HEK293 (cell line): ENCODE measurements around the gene CDH22.

Experiments used
- GLI2 ChIP-seq: fragments of 450-650 bp; formaldehyde crosslinking; IDR thresholded peaks from 2 replicates; pipeline ENCODE4; 2017; ENCODE audit warnings: missing biosample characterization, missing genetic modification characterization, low read depth, borderline replicate concordance
- KLF10 ChIP-seq: fragments of 450-650 bp; IDR thresholded peaks from 2 replicates; pipeline ENCODE4 v1.5.1; 2018; ENCODE audit warnings: missing biosample characterization, mild to moderate bottlenecking, missing genetic modification characterization
- KLF16 ChIP-seq: fragments of 450-650 bp; formaldehyde crosslinking; IDR thresholded peaks from 2 replicates; pipeline ENCODE4 v1.5.1; 2017; ENCODE audit warnings: missing biosample characterization, missing genetic modification characterization
- KLF9 ChIP-seq: fragments of 450-650 bp; formaldehyde crosslinking; IDR thresholded peaks from 2 replicates; pipeline ENCODE4 v1.5.1; 2016; ENCODE audit warnings: missing biosample characterization, missing genetic modification characterization, low read depth
- OSR2 ChIP-seq: fragments of 450-650 bp; formaldehyde crosslinking; IDR thresholded peaks from 2 replicates; pipeline ENCODE4 v1.5.1; 2016; ENCODE audit warnings: missing biosample characterization, missing genetic modification characterization
- PATZ1 ChIP-seq: fragments of 450-650 bp; formaldehyde crosslinking; IDR thresholded peaks from 2 replicates; pipeline ENCODE4 v1.5.1; 2016; ENCODE audit warnings: missing biosample characterization, missing genetic modification characterization
- PRDM1 ChIP-seq: fragments of 450-650 bp; formaldehyde crosslinking; IDR thresholded peaks from 2 replicates; pipeline ENCODE4; 2016; ENCODE audit warnings: missing biosample characterization, missing genetic modification characterization
- ZNF146 ChIP-seq: fragments of 450-650 bp; formaldehyde crosslinking; IDR thresholded peaks from 2 replicates; pipeline ENCODE4 v1.5.1; 2016; ENCODE audit warnings: missing biosample characterization, missing genetic modification characterization
- ZNF148 ChIP-seq: fragments of 450-650 bp; formaldehyde crosslinking; IDR thresholded peaks from 2 replicates; pipeline ENCODE4 v1.5.0; 2017; ENCODE audit warnings: missing biosample characterization, missing genetic modification characterization, borderline replicate concordance
- ZNF155 ChIP-seq: fragments of 450-650 bp; formaldehyde crosslinking; IDR thresholded peaks from 2 replicates; pipeline ENCODE4 v1.5.1; 2016; ENCODE audit warnings: missing biosample characterization, missing genetic modification characterization
- ZNF157 ChIP-seq: fragments of 450-650 bp; formaldehyde crosslinking; IDR thresholded peaks from 2 replicates; pipeline ENCODE4 v1.5.1; 2016; ENCODE audit warnings: missing biosample characterization, missing genetic modification characterization
- ZNF19 ChIP-seq: fragments of 450-650 bp; formaldehyde crosslinking; IDR thresholded peaks from 2 replicates; pipeline ENCODE4; 2016; ENCODE audit warnings: missing biosample characterization, missing genetic modification characterization, low read depth
- ZNF274 ChIP-seq, 2 experiments: fragments of 200-500 bp in 1 of 2; fragments of 450-650 bp in 1 of 2; sonication (Bioruptor generic) in 1 of 2; formaldehyde crosslinking in 1 of 2; IDR thresholded peaks; 2 replicates each; pipeline versions ENCODE4 v1.5.1 to v1.6.1; 2014 to 2016; ENCODE audit warnings: borderline replicate concordance in 1 of 2, inconsistent platforms in 1 of 2, low read length in 1 of 2, missing biosample characterization in 1 of 2, missing genetic modification characterization in 1 of 2
- ZNF37A ChIP-seq: fragments of 450-650 bp; IDR thresholded peaks from 2 replicates; pipeline ENCODE4 v1.5.1; 2018; ENCODE audit warnings: missing biosample characterization, missing genetic modification characterization
- ZNF510 ChIP-seq: fragments of 450-650 bp; formaldehyde crosslinking; IDR thresholded peaks from 2 replicates; pipeline ENCODE4 v1.5.1; 2018; ENCODE audit warnings: mild to moderate bottlenecking, missing genetic modification characterization, missing biosample characterization; ENCODE audit not compliant: insufficient replicate concordance
- ZNF544 ChIP-seq: fragments of 450-650 bp; formaldehyde crosslinking; IDR thresholded peaks from 2 replicates; pipeline ENCODE4 v1.5.0; 2017; ENCODE audit warnings: missing biosample characterization, missing genetic modification characterization
- ZNF549 ChIP-seq: fragments of 450-650 bp; IDR thresholded peaks from 2 replicates; pipeline ENCODE4 v1.5.1; 2018; ENCODE audit warnings: missing biosample characterization, missing genetic modification characterization, mild to moderate bottlenecking, inconsistent platforms, moderate library complexity
- ZNF600 ChIP-seq: fragments of 450-650 bp; formaldehyde crosslinking; IDR thresholded peaks from 2 replicates; pipeline ENCODE4 v1.5.1; 2016; ENCODE audit warnings: missing biosample characterization, missing genetic modification characterization
- ZNF670 ChIP-seq: fragments of 450-650 bp; formaldehyde crosslinking; IDR thresholded peaks from 2 replicates; pipeline ENCODE4 v1.5.1; 2016; ENCODE audit warnings: missing biosample characterization, missing genetic modification characterization, low read depth
- ZNF785 ChIP-seq: fragments of 450-650 bp; formaldehyde crosslinking; IDR thresholded peaks from 2 replicates; pipeline ENCODE4 v1.5.1; 2016; ENCODE audit warnings: missing biosample characterization, missing genetic modification characterization
- ZSCAN16 ChIP-seq: fragments of 450-650 bp; formaldehyde crosslinking; IDR thresholded peaks from 2 replicates; pipeline ENCODE4 v1.5.1; 2016; ENCODE audit warnings: missing biosample characterization, missing genetic modification characterization
- ZXDB ChIP-seq: fragments of 450-650 bp; formaldehyde crosslinking; IDR thresholded peaks from 2 replicates; pipeline ENCODE4 v1.5.1; 2016; ENCODE audit warnings: missing biosample characterization, missing genetic modification characterization
- TF ChIP-seq, protein P1 (sequence below): fragments of 450-650 bp; formaldehyde crosslinking; IDR thresholded peaks from 2 replicates; pipeline ENCODE4 v1.5.1; 2016; ENCODE audit warnings: missing biosample characterization, missing genetic modification characterization
- TF ChIP-seq, protein P2 (sequence below): fragments of 450-650 bp; formaldehyde crosslinking; IDR thresholded peaks from 2 replicates; pipeline ENCODE4 v1.5.1; 2016; ENCODE audit warnings: missing biosample characterization, missing genetic modification characterization
- TF ChIP-seq, protein P3 (sequence below): fragments of 450-650 bp; formaldehyde crosslinking; IDR thresholded peaks from 2 replicates; pipeline ENCODE4 v1.5.1; 2016; ENCODE audit warnings: missing biosample characterization, missing genetic modification characterization

CDH22 gene

GRCh38 chr20:46213946-46214823, 94.1 kb downstream of the CDH22 start (continued):
- TF ChIP-seq, protein P1, sequence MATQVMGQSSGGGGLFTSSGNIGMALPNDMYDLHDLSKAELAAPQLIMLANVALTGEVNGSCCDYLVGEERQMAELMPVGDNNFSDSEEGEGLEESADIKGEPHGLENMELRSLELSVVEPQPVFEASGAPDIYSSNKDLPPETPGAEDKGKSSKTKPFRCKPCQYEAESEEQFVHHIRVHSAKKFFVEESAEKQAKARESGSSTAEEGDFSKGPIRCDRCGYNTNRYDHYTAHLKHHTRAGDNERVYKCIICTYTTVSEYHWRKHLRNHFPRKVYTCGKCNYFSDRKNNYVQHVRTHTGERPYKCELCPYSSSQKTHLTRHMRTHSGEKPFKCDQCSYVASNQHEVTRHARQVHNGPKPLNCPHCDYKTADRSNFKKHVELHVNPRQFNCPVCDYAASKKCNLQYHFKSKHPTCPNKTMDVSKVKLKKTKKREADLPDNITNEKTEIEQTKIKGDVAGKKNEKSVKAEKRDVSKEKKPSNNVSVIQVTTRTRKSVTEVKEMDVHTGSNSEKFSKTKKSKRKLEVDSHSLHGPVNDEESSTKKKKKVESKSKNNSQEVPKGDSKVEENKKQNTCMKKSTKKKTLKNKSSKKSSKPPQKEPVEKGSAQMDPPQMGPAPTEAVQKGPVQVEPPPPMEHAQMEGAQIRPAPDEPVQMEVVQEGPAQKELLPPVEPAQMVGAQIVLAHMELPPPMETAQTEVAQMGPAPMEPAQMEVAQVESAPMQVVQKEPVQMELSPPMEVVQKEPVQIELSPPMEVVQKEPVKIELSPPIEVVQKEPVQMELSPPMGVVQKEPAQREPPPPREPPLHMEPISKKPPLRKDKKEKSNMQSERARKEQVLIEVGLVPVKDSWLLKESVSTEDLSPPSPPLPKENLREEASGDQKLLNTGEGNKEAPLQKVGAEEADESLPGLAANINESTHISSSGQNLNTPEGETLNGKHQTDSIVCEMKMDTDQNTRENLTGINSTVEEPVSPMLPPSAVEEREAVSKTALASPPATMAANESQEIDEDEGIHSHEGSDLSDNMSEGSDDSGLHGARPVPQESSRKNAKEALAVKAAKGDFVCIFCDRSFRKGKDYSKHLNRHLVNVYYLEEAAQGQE (tag by site-specific recombination): no peak
- TF ChIP-seq ZNF544 (no peak), ZSCAN16 (tag by site-specific recombination) (no peak), ZNF37A (tag by site-specific recombination) (no peak), ZNF670 (tag by site-specific recombination) (no peak), KLF10 (tag by site-specific recombination) (no peak), ZNF19 (tag by site-specific recombination) (no peak), ZNF157 (tag by site-specific recombination) (no peak), OSR2 (peak; percentile 6; the same call in 1 of the 2 replicates), ZNF510 (tag by site-specific recombination) (no peak), ZNF549 (tag by site-specific recombination) (no peak), PRDM1 (tag by site-specific recombination) (peak; percentile 84), ZXDB (tag by site-specific recombination) (no peak), ZNF155 (tag by site-specific recombination) (no peak), ZNF785 (tag by site-specific recombination) (no peak), KLF16 (peak; percentile 71; the same call in 1 of the 2 replicates), PATZ1 (tag by site-specific recombination) (no peak), ZNF146 (0 out of 2 replicates have a peak, but pooled peaks have one; percentile 5), KLF9 (peak; percentile 46; the same call in 1 of the 2 replicates), ZNF274 (IDR thresholded peaks at IDR 0.05; ENCODE audit: low read length) (no peak), ZNF274 (tag by site-specific recombination; IDR thresholded peaks at IDR 0.05; ENCODE audit: borderline replicate concordance) (no peak), GLI2 (tag by site-specific recombination) (no peak), ZNF600 (peak; percentile 74), ZNF148 (tag by site-specific recombination) (no peak)
- TF ChIP-seq, protein P2, sequence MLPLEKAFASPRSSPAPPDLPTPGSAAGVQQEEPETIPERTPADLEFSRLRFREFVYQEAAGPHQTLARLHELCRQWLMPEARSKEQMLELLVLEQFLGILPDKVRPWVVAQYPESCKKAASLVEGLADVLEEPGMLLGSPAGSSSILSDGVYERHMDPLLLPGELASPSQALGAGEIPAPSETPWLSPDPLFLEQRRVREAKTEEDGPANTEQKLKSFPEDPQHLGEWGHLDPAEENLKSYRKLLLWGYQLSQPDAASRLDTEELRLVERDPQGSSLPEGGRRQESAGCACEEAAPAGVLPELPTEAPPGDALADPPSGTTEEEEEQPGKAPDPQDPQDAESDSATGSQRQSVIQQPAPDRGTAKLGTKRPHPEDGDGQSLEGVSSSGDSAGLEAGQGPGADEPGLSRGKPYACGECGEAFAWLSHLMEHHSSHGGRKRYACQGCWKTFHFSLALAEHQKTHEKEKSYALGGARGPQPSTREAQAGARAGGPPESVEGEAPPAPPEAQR (tag by site-specific recombination): no peak
- TF ChIP-seq, protein P3, sequence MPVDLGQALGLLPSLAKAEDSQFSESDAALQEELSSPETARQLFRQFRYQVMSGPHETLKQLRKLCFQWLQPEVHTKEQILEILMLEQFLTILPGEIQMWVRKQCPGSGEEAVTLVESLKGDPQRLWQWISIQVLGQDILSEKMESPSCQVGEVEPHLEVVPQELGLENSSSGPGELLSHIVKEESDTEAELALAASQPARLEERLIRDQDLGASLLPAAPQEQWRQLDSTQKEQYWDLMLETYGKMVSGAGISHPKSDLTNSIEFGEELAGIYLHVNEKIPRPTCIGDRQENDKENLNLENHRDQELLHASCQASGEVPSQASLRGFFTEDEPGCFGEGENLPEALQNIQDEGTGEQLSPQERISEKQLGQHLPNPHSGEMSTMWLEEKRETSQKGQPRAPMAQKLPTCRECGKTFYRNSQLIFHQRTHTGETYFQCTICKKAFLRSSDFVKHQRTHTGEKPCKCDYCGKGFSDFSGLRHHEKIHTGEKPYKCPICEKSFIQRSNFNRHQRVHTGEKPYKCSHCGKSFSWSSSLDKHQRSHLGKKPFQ (tag by site-specific recombination): no peak
